T-helper 2 cell treated with Interferon-gamma antibody and Interleukin-4, amounts not matched to agents 5 μg/mL and 100 μg/mL, for 36 hours (primary cell): ENCODE measurements around the gene RNF114.
A peak's percentile ranks its signal among the peaks of the same experiment; 100 is the strongest.

Experiments used
- DNase-seq: peaks from one replicate; pipeline ENCODE4 v3.0.0; 2021; ENCODE audit warnings: low spot score
- H3K27ac Mint-ChIP-seq: one replicate; pipeline ENCODE4 v1.8.0; 2021; ENCODE audit warnings: mild to moderate bottlenecking, mixed read lengths
- H3K27me3 Mint-ChIP-seq: one replicate; pipeline ENCODE4 v1.8.0; 2021; ENCODE audit warnings: low read depth, mixed read lengths
- H3K36me3 Mint-ChIP-seq: one replicate; pipeline ENCODE4 v1.8.0; 2021; ENCODE audit warnings: low read depth, mixed read lengths
- H3K4me1 Mint-ChIP-seq: one replicate; pipeline ENCODE4 v1.8.0; 2021; ENCODE audit warnings: low read depth, mixed read lengths
- H3K4me3 Mint-ChIP-seq: one replicate; pipeline ENCODE4 v1.8.0; 2022; ENCODE audit warnings: mild to moderate bottlenecking, moderate library complexity, mixed read lengths
- H3K9me3 Mint-ChIP-seq: one replicate; pipeline ENCODE4 v1.8.0; 2021; ENCODE audit warnings: mixed read lengths

Gene RNF114

GRCh38 chr20:49928411-49929141 lies 7.6 kb upstream of the RNF114 start:
- H3K4me1 Mint-ChIP-seq = peaks cover 5% of the 10 kb centered on the region
- H3K36me3 Mint-ChIP-seq = no peaks in the 10 kb centered on the region
- no peak overlapping the region for H3K27ac Mint-ChIP-seq
- no peak overlapping the region for H3K4me3 Mint-ChIP-seq
- H3K9me3 Mint-ChIP-seq = no peaks in the 10 kb centered on the region
- peaks cover 5% of the 10 kb centered on the region for H3K27me3 Mint-ChIP-seq
- peak; percentile 68 for DNase-seq

GRCh38 chr20:49929142-49929494 lies 7.1 kb upstream of the RNF114 start:
- Mint-ChIP-seq H3K27me3 (peaks cover 5% of the 10 kb centered on the region), H3K9me3 (no peaks in the 10 kb centered on the region), H3K4me1 (peaks cover 6% of the 10 kb centered on the region), H3K27ac (no peak overlapping the region), H3K36me3 (no peaks in the 10 kb centered on the region), H3K4me3 (no peak overlapping the region)
- no peak for DNase-seq

GRCh38 chr20:49935746-49936152 lies 448 bp upstream of the RNF114 start:
- Mint-ChIP-seq H3K36me3 (peaks cover 12% of the 10 kb centered on the region), H3K4me1 (peaks cover 36% of the 10 kb centered on the region), H3K27ac (no peak overlapping the region), H3K9me3 (no peaks in the 10 kb centered on the region), H3K27me3 (no peaks in the 10 kb centered on the region), H3K4me3 (peak overlapping the region; percentile 95)
- no peak for DNase-seq

- H3K36me3 Mint-ChIP-seq = peaks cover 20% of the 10 kb centered on the region
- H3K27ac Mint-ChIP-seq = peak overlapping the region; percentile 89
- H3K4me1 Mint-ChIP-seq = peaks cover 36% of the 10 kb centered on the region
- H3K27me3 Mint-ChIP-seq = no peaks in the 10 kb centered on the region
- H3K4me3 Mint-ChIP-seq = peak overlapping the region; percentile 95
- DNase-seq = no peak
- no peaks in the 10 kb centered on the region for H3K9me3 Mint-ChIP-seq
Observed at GRCh38 chr20:49937027-49937929, 1.1 kb downstream of the RNF114 start.

GRCh38 chr20:49938173-49939163 lies 2.3 kb downstream of the RNF114 start:
- Mint-ChIP-seq H3K27me3 (no peaks in the 10 kb centered on the region), H3K9me3 (no peaks in the 10 kb centered on the region), H3K4me1 (peaks cover 37% of the 10 kb centered on the region), H3K4me3 (peak overlapping the region; percentile 95), H3K36me3 (peaks cover 24% of the 10 kb centered on the region), H3K27ac (peak overlapping the region; percentile 18)
- no peak for DNase-seq

GRCh38 chr20:49941456-49941855 lies 5.3 kb downstream of the RNF114 start:
- H3K36me3 Mint-ChIP-seq = peaks cover 39% of the 10 kb centered on the region
- peaks cover 33% of the 10 kb centered on the region for H3K4me1 Mint-ChIP-seq
- H3K4me3 Mint-ChIP-seq = no peak overlapping the region
- DNase-seq = no peak
- H3K27me3 Mint-ChIP-seq = no peaks in the 10 kb centered on the region
- no peaks in the 10 kb centered on the region for H3K9me3 Mint-ChIP-seq
- H3K27ac Mint-ChIP-seq = no peak overlapping the region

GRCh38 chr20:49942303-49942702 lies 6.1 kb downstream of the RNF114 start:
- no peak for DNase-seq
- Mint-ChIP-seq H3K27ac (no peak overlapping the region), H3K9me3 (no peaks in the 10 kb centered on the region), H3K27me3 (no peaks in the 10 kb centered on the region), H3K4me3 (no peak overlapping the region), H3K36me3 (peaks cover 45% of the 10 kb centered on the region), H3K4me1 (peaks cover 27% of the 10 kb centered on the region)

GRCh38 chr20:49942942-49943341 lies 6.7 kb downstream of the RNF114 start:
- DNase-seq = no peak
- no peaks in the 10 kb centered on the region for H3K27me3 Mint-ChIP-seq
- H3K4me1 Mint-ChIP-seq = peaks cover 21% of the 10 kb centered on the region
- no peaks in the 10 kb centered on the region for H3K9me3 Mint-ChIP-seq
- peaks cover 45% of the 10 kb centered on the region for H3K36me3 Mint-ChIP-seq
- no peak overlapping the region for H3K4me3 Mint-ChIP-seq
- no peak overlapping the region for H3K27ac Mint-ChIP-seq

- H3K4me1 Mint-ChIP-seq = peaks cover 4% of the 10 kb centered on the region
- no peaks in the 10 kb centered on the region for H3K27me3 Mint-ChIP-seq
- peaks cover 56% of the 10 kb centered on the region for H3K36me3 Mint-ChIP-seq
- DNase-seq = no peak
- no peak overlapping the region for H3K4me3 Mint-ChIP-seq
- no peak overlapping the region for H3K27ac Mint-ChIP-seq
- no peaks in the 10 kb centered on the region for H3K9me3 Mint-ChIP-seq
Observed at GRCh38 chr20:49945306-49945700, 9.1 kb downstream of the RNF114 start.

GRCh38 chr20:49945701-49946477 lies 9.7 kb downstream of the RNF114 start:
- Mint-ChIP-seq H3K36me3 (peaks cover 59% of the 10 kb centered on the region), H3K27ac (no peak overlapping the region), H3K4me1 (peaks cover 4% of the 10 kb centered on the region), H3K27me3 (no peaks in the 10 kb centered on the region), H3K4me3 (no peak overlapping the region), H3K9me3 (no peaks in the 10 kb centered on the region)
- no peak for DNase-seq

GRCh38 chr20:49948178-49948577 lies 12.0 kb downstream of the RNF114 start:
- no peak overlapping the region for H3K27ac Mint-ChIP-seq
- H3K9me3 Mint-ChIP-seq = no peaks in the 10 kb centered on the region
- no peak overlapping the region for H3K4me3 Mint-ChIP-seq
- peaks cover 65% of the 10 kb centered on the region for H3K36me3 Mint-ChIP-seq
- peaks cover 3% of the 10 kb centered on the region for H3K4me1 Mint-ChIP-seq
- no peak for DNase-seq
- no peaks in the 10 kb centered on the region for H3K27me3 Mint-ChIP-seq

GRCh38 chr20:49948809-49949507 lies 12.8 kb downstream of the RNF114 start:
- H3K9me3 Mint-ChIP-seq = no peaks in the 10 kb centered on the region
- no peak for DNase-seq
- H3K36me3 Mint-ChIP-seq = peaks cover 65% of the 10 kb centered on the region
- H3K27me3 Mint-ChIP-seq = no peaks in the 10 kb centered on the region
- peaks cover 3% of the 10 kb centered on the region for H3K4me1 Mint-ChIP-seq
- H3K27ac Mint-ChIP-seq = no peak overlapping the region
- no peak overlapping the region for H3K4me3 Mint-ChIP-seq
